Right kidney (tissue), 1 donor: Measurements from ENCODE around the gene NID1.
"Not testable (repeated sequence)": the region's sequence is repeated elsewhere in the genome, so short reads cannot be mapped to it uniquely, and the experiment has no call there.

Source experiments
- DNase-seq: peaks from one replicate; pipeline ENCODE4 v3.0.0-alpha.2; 2016

The NID1 gene

GRCh38 chr1:236030534-236030933 is 34.4 kb downstream of the NID1 start:
- DNase-seq = no peak

GRCh38 chr1:236029428-236029940 is 35.4 kb downstream of the NID1 start:
- no peak for DNase-seq

- no peak for DNase-seq
Measured at GRCh38 chr1:236027104-236027503, 37.8 kb downstream of the NID1 start.

GRCh38 chr1:236025836-236026235 is 39.1 kb downstream of the NID1 start:
- no peak for DNase-seq

GRCh38 chr1:236024641-236025040 is 40.2 kb downstream of the NID1 start:
- no peak for DNase-seq

GRCh38 chr1:236023926-236024565 is 40.8 kb downstream of the NID1 start:
- DNase-seq = no peak

- DNase-seq = no peak
Measured at GRCh38 chr1:236021424-236022135, 43.3 kb downstream of the NID1 start.

- DNase-seq = peak; percentile 31
Measured at GRCh38 chr1:236020359-236021219, 44.3 kb downstream of the NID1 start.

GRCh38 chr1:236018885-236019453 is 45.9 kb downstream of the NID1 start:
- DNase-seq = peak; percentile 21

GRCh38 chr1:236016782-236017400 is 48.0 kb downstream of the NID1 start:
- no peak for DNase-seq

GRCh38 chr1:236016083-236016482 is 48.8 kb downstream of the NID1 start:
- no peak for DNase-seq

GRCh38 chr1:236015539-236015938 is 49.4 kb downstream of the NID1 start:
- DNase-seq = no peak

GRCh38 chr1:236013330-236013729 is 51.6 kb downstream of the NID1 start:
- DNase-seq = no peak

- DNase-seq = no peak
Measured at GRCh38 chr1:236011641-236012040, 53.2 kb downstream of the NID1 start.

GRCh38 chr1:236010443-236010842 is 54.4 kb downstream of the NID1 start:
- no peak for DNase-seq

GRCh38 chr1:236009857-236010256 is 55.0 kb downstream of the NID1 start:
- peak; percentile 20 for DNase-seq

GRCh38 chr1:236009191-236009590 is 55.7 kb downstream of the NID1 start:
- no peak for DNase-seq

GRCh38 chr1:236007781-236008180 is 57.1 kb downstream of the NID1 start:
- DNase-seq = no peak

- DNase-seq = not testable (repeated sequence)
Measured at GRCh38 chr1:236003058-236003457, 61.8 kb downstream of the NID1 start.

GRCh38 chr1:236002572-236002971 is 62.3 kb downstream of the NID1 start:
- DNase-seq = no peak

- no peak for DNase-seq
Measured at GRCh38 chr1:236002025-236002390, 62.9 kb downstream of the NID1 start.

GRCh38 chr1:236000781-236001180 is 64.1 kb downstream of the NID1 start:
- no peak for DNase-seq
